HUES6 (cell line): ENCODE measurements around the gene SLC66A3.

Experiments used
- H3K27ac ChIP-seq: 2 replicates; pipeline ENCODE4 v1.7.0; 2013; ENCODE audit warnings: low read depth, mild to moderate bottlenecking, low read length, inconsistent platforms
- H3K27me3 ChIP-seq: 2 replicates; pipeline ENCODE4 v1.6.1; 2013; ENCODE audit warnings: low read length; ENCODE audit not compliant: control insufficient read depth, insufficient read depth
- H3K36me3 ChIP-seq: 2 replicates; pipeline ENCODE4 v1.6.1; 2013; ENCODE audit warnings: low read length; ENCODE audit not compliant: control insufficient read depth, insufficient read depth
- H3K4me1 ChIP-seq: 2 replicates; pipeline ENCODE4 v1.6.1; 2013; ENCODE audit warnings: low read length; ENCODE audit not compliant: control insufficient read depth, insufficient read depth
- H3K4me3 ChIP-seq: 2 replicates; pipeline ENCODE4 v1.5.1; 2013; ENCODE audit warnings: low read depth, low read length
- H3K9ac ChIP-seq: one replicate; pipeline ENCODE4 v1.6.1; 2013; ENCODE audit warnings: mild to moderate bottlenecking, low read length
- H3K9me3 ChIP-seq: 2 replicates; pipeline ENCODE4 v1.6.1; 2013; ENCODE audit warnings: low read depth, low read length; ENCODE audit not compliant: control insufficient read depth, insufficient read depth

Gene SLC66A3

GRCh38 chr2:11187083-11187619 is 31.9 kb downstream of the SLC66A3 start:
- Histone ChIP-seq H3K9ac (no peak overlapping the region), H3K9me3 (no peaks in the 10 kb centered on the region), H3K27me3 (no peaks in the 10 kb centered on the region), H3K36me3 (peaks cover 62% of the 10 kb centered on the region), H3K4me3 (no peak overlapping the region), H3K27ac (no peak overlapping the region), H3K4me1 (no peaks in the 10 kb centered on the region)

- Histone ChIP-seq H3K4me3 (no peak overlapping the region), H3K36me3 (peaks cover 64% of the 10 kb centered on the region), H3K9me3 (no peaks in the 10 kb centered on the region), H3K4me1 (no peaks in the 10 kb centered on the region), H3K27me3 (no peaks in the 10 kb centered on the region), H3K27ac (no peak overlapping the region), H3K9ac (no peak overlapping the region)
These were observed 32.5 kb downstream of the SLC66A3 start for GRCh38 chr2:11187731-11188130.

GRCh38 chr2:11196246-11196645 is 41.0 kb downstream of the SLC66A3 start:
- H3K36me3 ChIP-seq, result peaks cover 76% of the 10 kb centered on the region

GRCh38 chr2:11200651-11201050 is 45.4 kb downstream of the SLC66A3 start:
- Histone ChIP-seq H3K9ac (no peak overlapping the region), H3K4me3 (no peak overlapping the region), H3K4me1 (no peaks in the 10 kb centered on the region), H3K27me3 (no peaks in the 10 kb centered on the region), H3K27ac (no peak overlapping the region), H3K36me3 (peaks cover 62% of the 10 kb centered on the region), H3K9me3 (no peaks in the 10 kb centered on the region)

More at GRCh38 chr2:11196246-11196645, 41.0 kb downstream of the SLC66A3 start:
- H3K4me3 ChIP-seq, result no peak overlapping the region
- no peaks in the 10 kb centered on the region for H3K4me1 ChIP-seq
- no peak overlapping the region for H3K27ac ChIP-seq
- H3K9ac ChIP-seq, result no peak overlapping the region
- H3K27me3 ChIP-seq, result no peaks in the 10 kb centered on the region
- H3K9me3 ChIP-seq, result no peaks in the 10 kb centered on the region

GRCh38 chr2:11201969-11202368 is 46.7 kb downstream of the SLC66A3 start:
- Histone ChIP-seq H3K9ac (no peak overlapping the region), H3K27me3 (no peaks in the 10 kb centered on the region), H3K4me3 (no peak overlapping the region), H3K36me3 (peaks cover 54% of the 10 kb centered on the region), H3K27ac (no peak overlapping the region), H3K9me3 (no peaks in the 10 kb centered on the region), H3K4me1 (no peaks in the 10 kb centered on the region)

GRCh38 chr2:11203480-11203879 is 48.2 kb downstream of the SLC66A3 start:
- Histone ChIP-seq H3K27ac (no peak overlapping the region), H3K36me3 (peaks cover 53% of the 10 kb centered on the region), H3K9ac (no peak overlapping the region), H3K9me3 (no peaks in the 10 kb centered on the region), H3K4me3 (no peak overlapping the region), H3K4me1 (no peaks in the 10 kb centered on the region), H3K27me3 (no peaks in the 10 kb centered on the region)

- Histone ChIP-seq H3K27ac (no peak overlapping the region), H3K9me3 (no peaks in the 10 kb centered on the region), H3K36me3 (peaks cover 53% of the 10 kb centered on the region), H3K4me1 (no peaks in the 10 kb centered on the region), H3K4me3 (no peak overlapping the region), H3K9ac (no peak overlapping the region), H3K27me3 (no peaks in the 10 kb centered on the region)
These were observed 52.8 kb downstream of the SLC66A3 start for GRCh38 chr2:11208083-11208482.

GRCh38 chr2:11212645-11213044 is 57.4 kb downstream of the SLC66A3 start:
- H3K9ac ChIP-seq, result no peak overlapping the region
- H3K4me3 ChIP-seq, result no peak overlapping the region
- H3K27ac ChIP-seq, result no peak overlapping the region
- H3K36me3 ChIP-seq, result peaks cover 79% of the 10 kb centered on the region
- H3K9me3 ChIP-seq, result no peaks in the 10 kb centered on the region
- H3K27me3 ChIP-seq, result no peaks in the 10 kb centered on the region
- no peaks in the 10 kb centered on the region for H3K4me1 ChIP-seq

- Histone ChIP-seq H3K9ac (no peak overlapping the region), H3K27ac (no peak overlapping the region), H3K9me3 (no peaks in the 10 kb centered on the region), H3K36me3 (peaks cover 80% of the 10 kb centered on the region), H3K27me3 (no peaks in the 10 kb centered on the region), H3K4me1 (no peaks in the 10 kb centered on the region), H3K4me3 (no peak overlapping the region)
These were observed 57.9 kb downstream of the SLC66A3 start for GRCh38 chr2:11213090-11213638.

- Histone ChIP-seq H3K9ac (no peak overlapping the region), H3K27ac (no peak overlapping the region), H3K27me3 (no peaks in the 10 kb centered on the region)
These were observed 58.7 kb downstream of the SLC66A3 start for GRCh38 chr2:11213975-11214374.

GRCh38 chr2:11214770-11215169 is 59.5 kb downstream of the SLC66A3 start:
- H3K27me3 ChIP-seq, result no peaks in the 10 kb centered on the region
- H3K4me1 ChIP-seq, result no peaks in the 10 kb centered on the region
- H3K27ac ChIP-seq, result no peak overlapping the region
- H3K4me3 ChIP-seq, result no peak overlapping the region
- H3K9ac ChIP-seq, result no peak overlapping the region
- no peaks in the 10 kb centered on the region for H3K9me3 ChIP-seq
- H3K36me3 ChIP-seq, result peaks cover 88% of the 10 kb centered on the region

More at GRCh38 chr2:11213975-11214374, 58.7 kb downstream of the SLC66A3 start:
- H3K4me1 ChIP-seq, result no peaks in the 10 kb centered on the region
- H3K36me3 ChIP-seq, result peaks cover 86% of the 10 kb centered on the region
- H3K9me3 ChIP-seq, result no peaks in the 10 kb centered on the region
- no peak overlapping the region for H3K4me3 ChIP-seq
